WERI-Rb-1 (cell line): Measurements from ENCODE around the gene FAM124A.
A peak's percentile ranks its signal among the peaks of the same experiment; 100 is the strongest.

ENCODE experiments used
- DNase-seq: peaks from one replicate; pipeline ENCODE4 v3.0.0-alpha.2; 2020
- H3K27ac ChIP-seq: fragments of 250-450 bp; sonication (Bioruptor Pico); 2 replicates; pipeline ENCODE4 v1.5.1; 2020; ENCODE audit warnings: mild to moderate bottlenecking, moderate library complexity
- H3K27me3 ChIP-seq: fragments of 250-450 bp; sonication (Bioruptor Pico); 2 replicates; pipeline ENCODE4 v1.5.1; 2021; ENCODE audit warnings: mild to moderate bottlenecking, low read depth, moderate library complexity; ENCODE audit not compliant: insufficient read depth, severe bottlenecking
- H3K36me3 ChIP-seq: fragments of 250-450 bp; sonication (Bioruptor Pico); 2 replicates; pipeline ENCODE4 v1.5.1; 2020; ENCODE audit warnings: mild to moderate bottlenecking, moderate library complexity
- H3K4me3 ChIP-seq: 2 replicates; pipeline ENCODE4 v1.5.1; 2011; ENCODE audit warnings: low read depth, mild to moderate bottlenecking, control low read depth, low read length
- H3K9me3 ChIP-seq: fragments of 250-450 bp; sonication (Bioruptor Pico); 2 replicates; pipeline ENCODE4 v1.5.1; 2021; ENCODE audit warnings: mild to moderate bottlenecking, moderate library complexity; ENCODE audit not compliant: severe bottlenecking
- CTCF ChIP-seq: IDR thresholded peaks from 2 replicates; pipeline ENCODE4 v1.5.1; 2011; ENCODE audit warnings: low read depth, mild to moderate bottlenecking, control low read depth, inconsistent platforms, low read length

The FAM124A gene

GRCh38 chr13:51222037-51222685 lies at the start of gene FAM124A:
TSS of gene FAM124A (plus strand) at chr13:51222398. CDS start at chr13:51222502, 104 bp downstream.
- 0 out of 2 replicates have a peak, but pooled peaks have one; percentile 14 for TF ChIP-seq CTCF
- peak; percentile 20 for DNase-seq
- Histone ChIP-seq H3K27ac (peak within 1 kb of the TSS; percentile 70), H3K27me3 (no peaks in the 10 kb centered on the region), H3K36me3 (peaks cover 9% of the 10 kb centered on the region), H3K9me3 (no peaks in the 10 kb centered on the region), H3K4me3 (peak within 1 kb of the TSS; percentile 68)

- no peaks in the 10 kb centered on the region for H3K27me3 ChIP-seq
- H3K4me3 ChIP-seq: no peak overlapping the region
- H3K9me3 ChIP-seq: no peaks in the 10 kb centered on the region
- DNase-seq: no peak
- H3K36me3 ChIP-seq: no peaks in the 10 kb centered on the region
- no peak overlapping the region for H3K27ac ChIP-seq
- no peak for TF ChIP-seq CTCF
Observed at GRCh38 chr13:51175021-51175420, 47.2 kb upstream of the FAM124A start.

- H3K36me3 ChIP-seq: no peaks in the 10 kb centered on the region
Observed at GRCh38 chr13:51175639-51176038, 46.6 kb upstream of the FAM124A start.

GRCh38 chr13:51177188-51177587 lies 45.0 kb upstream of the FAM124A start:
- Histone ChIP-seq H3K4me3 (no peak overlapping the region), H3K36me3 (no peaks in the 10 kb centered on the region), H3K27me3 (no peaks in the 10 kb centered on the region), H3K27ac (no peak overlapping the region), H3K9me3 (no peaks in the 10 kb centered on the region)
- DNase-seq: no peak
- TF ChIP-seq CTCF: no peak

More at GRCh38 chr13:51175639-51176038, 46.6 kb upstream of the FAM124A start:
- no peak for TF ChIP-seq CTCF
- DNase-seq: no peak
- Histone ChIP-seq H3K4me3 (no peak overlapping the region), H3K9me3 (no peaks in the 10 kb centered on the region), H3K27ac (no peak overlapping the region), H3K27me3 (no peaks in the 10 kb centered on the region)

GRCh38 chr13:51178456-51179074 lies 43.6 kb upstream of the FAM124A start:
- H3K4me3 ChIP-seq: no peak overlapping the region
- no peaks in the 10 kb centered on the region for H3K36me3 ChIP-seq
- TF ChIP-seq CTCF: no peak

More at GRCh38 chr13:51178456-51179074, 43.6 kb upstream of the FAM124A start:
- no peaks in the 10 kb centered on the region for H3K27me3 ChIP-seq
- no peaks in the 10 kb centered on the region for H3K9me3 ChIP-seq
- no peak for DNase-seq
- no peak overlapping the region for H3K27ac ChIP-seq
